ENCODE results near the gene FSD2.

DNA sequence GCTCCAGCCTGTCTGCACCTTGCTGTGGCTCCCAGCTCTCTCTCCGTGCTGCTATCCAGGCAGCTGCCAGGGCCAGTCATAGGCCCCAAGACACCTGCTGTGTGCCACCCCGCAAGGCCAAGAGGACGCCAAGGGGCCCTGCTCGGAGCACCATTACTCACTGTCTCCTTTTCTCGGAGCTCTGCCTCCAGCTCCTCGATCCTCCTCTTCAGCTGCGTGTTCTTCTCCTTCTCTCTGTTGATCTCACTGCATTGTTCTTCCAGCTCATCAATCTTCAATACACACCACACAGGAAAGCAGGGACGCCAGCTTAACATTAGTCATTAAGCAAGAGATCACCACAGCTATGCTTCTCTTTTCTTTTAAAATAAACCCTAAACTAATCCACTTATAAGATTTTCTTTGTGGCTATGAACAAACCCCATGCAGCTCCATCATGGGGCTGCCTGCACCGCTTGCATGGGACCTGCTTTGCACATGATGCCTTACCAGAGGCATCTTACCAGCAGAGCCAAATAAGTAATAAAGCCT lies 46.2 kb upstream of the FSD2 start:
- TF ChIP-seq, protein P1, sequence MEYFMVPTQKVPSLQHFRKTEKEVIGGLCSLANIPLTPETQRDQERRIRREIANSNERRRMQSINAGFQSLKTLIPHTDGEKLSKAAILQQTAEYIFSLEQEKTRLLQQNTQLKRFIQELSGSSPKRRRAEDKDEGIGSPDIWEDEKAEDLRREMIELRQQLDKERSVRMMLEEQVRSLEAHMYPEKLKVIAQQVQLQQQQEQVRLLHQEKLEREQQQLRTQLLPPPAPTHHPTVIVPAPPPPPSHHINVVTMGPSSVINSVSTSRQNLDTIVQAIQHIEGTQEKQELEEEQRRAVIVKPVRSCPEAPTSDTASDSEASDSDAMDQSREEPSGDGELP (CRISPR knock-in tag; IDR thresholded peaks at IDR 0.05; ENCODE audit: borderline replicate concordance) = no peak
- TF ChIP-seq, protein P2, sequence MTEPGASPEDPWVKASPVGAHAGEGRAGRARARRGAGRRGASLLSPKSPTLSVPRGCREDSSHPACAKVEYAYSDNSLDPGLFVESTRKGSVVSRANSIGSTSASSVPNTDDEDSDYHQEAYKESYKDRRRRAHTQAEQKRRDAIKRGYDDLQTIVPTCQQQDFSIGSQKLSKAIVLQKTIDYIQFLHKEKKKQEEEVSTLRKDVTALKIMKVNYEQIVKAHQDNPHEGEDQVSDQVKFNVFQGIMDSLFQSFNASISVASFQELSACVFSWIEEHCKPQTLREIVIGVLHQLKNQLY (CRISPR knock-in tag; conservative IDR thresholded peaks at IDR 0.05) = no peak
- TF ChIP-seq, protein P3, sequence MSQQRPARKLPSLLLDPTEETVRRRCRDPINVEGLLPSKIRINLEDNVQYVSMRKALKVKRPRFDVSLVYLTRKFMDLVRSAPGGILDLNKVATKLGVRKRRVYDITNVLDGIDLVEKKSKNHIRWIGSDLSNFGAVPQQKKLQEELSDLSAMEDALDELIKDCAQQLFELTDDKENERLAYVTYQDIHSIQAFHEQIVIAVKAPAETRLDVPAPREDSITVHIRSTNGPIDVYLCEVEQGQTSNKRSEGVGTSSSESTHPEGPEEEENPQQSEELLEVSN (IDR thresholded peaks at IDR 0.05; ENCODE audit: borderline replicate concordance in 1 of 2, extremely low read depth in 1 of 2, insufficient read depth in 1 of 2, insufficient read length in 1 of 2, low read depth in 1 of 2, low read length in 1 of 2, poor library complexity in 1 of 2, severe bottlenecking in 1 of 2) = no peak
- no peak for TF ChIP-seq CBFB (CRISPR knock-in tag; IDR thresholded peaks at IDR 0.05)
- TF ChIP-seq POLR2A (conservative IDR thresholded peaks at IDR 0.05) = no peak
- TF ChIP-seq, protein P4, sequence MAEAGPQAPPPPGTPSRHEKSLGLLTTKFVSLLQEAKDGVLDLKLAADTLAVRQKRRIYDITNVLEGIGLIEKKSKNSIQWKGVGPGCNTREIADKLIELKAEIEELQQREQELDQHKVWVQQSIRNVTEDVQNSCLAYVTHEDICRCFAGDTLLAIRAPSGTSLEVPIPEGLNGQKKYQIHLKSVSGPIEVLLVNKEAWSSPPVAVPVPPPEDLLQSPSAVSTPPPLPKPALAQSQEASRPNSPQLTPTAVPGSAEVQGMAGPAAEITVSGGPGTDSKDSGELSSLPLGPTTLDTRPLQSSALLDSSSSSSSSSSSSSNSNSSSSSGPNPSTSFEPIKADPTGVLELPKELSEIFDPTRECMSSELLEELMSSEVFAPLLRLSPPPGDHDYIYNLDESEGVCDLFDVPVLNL (CRISPR knock-in tag; IDR thresholded peaks at IDR 0.05; ENCODE audit: low read depth) = no peak
- TF ChIP-seq, protein P5, sequence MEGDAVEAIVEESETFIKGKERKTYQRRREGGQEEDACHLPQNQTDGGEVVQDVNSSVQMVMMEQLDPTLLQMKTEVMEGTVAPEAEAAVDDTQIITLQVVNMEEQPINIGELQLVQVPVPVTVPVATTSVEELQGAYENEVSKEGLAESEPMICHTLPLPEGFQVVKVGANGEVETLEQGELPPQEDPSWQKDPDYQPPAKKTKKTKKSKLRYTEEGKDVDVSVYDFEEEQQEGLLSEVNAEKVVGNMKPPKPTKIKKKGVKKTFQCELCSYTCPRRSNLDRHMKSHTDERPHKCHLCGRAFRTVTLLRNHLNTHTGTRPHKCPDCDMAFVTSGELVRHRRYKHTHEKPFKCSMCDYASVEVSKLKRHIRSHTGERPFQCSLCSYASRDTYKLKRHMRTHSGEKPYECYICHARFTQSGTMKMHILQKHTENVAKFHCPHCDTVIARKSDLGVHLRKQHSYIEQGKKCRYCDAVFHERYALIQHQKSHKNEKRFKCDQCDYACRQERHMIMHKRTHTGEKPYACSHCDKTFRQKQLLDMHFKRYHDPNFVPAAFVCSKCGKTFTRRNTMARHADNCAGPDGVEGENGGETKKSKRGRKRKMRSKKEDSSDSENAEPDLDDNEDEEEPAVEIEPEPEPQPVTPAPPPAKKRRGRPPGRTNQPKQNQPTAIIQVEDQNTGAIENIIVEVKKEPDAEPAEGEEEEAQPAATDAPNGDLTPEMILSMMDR (IDR thresholded peaks at IDR 0.05 in 2 of 3, conservative IDR thresholded peaks at IDR 0.05 in 1 of 3; ENCODE audit: insufficient read depth in 2 of 3, low read depth in 1 of 3, low read length in 3 of 3) = no peak
- no peak for TF ChIP-seq ZNF354B (CRISPR knock-in tag; IDR thresholded peaks at IDR 0.05)
- TF ChIP-seq, protein P6, sequence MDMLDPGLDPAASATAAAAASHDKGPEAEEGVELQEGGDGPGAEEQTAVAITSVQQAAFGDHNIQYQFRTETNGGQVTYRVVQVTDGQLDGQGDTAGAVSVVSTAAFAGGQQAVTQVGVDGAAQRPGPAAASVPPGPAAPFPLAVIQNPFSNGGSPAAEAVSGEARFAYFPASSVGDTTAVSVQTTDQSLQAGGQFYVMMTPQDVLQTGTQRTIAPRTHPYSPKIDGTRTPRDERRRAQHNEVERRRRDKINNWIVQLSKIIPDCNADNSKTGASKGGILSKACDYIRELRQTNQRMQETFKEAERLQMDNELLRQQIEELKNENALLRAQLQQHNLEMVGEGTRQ (CRISPR knock-in tag; IDR thresholded peaks at IDR 0.05) = no peak
- TF ChIP-seq EP300 (IDR thresholded peaks at IDR 0.05; ENCODE audit: low read length) = no peak
- TF ChIP-seq, protein P7, sequence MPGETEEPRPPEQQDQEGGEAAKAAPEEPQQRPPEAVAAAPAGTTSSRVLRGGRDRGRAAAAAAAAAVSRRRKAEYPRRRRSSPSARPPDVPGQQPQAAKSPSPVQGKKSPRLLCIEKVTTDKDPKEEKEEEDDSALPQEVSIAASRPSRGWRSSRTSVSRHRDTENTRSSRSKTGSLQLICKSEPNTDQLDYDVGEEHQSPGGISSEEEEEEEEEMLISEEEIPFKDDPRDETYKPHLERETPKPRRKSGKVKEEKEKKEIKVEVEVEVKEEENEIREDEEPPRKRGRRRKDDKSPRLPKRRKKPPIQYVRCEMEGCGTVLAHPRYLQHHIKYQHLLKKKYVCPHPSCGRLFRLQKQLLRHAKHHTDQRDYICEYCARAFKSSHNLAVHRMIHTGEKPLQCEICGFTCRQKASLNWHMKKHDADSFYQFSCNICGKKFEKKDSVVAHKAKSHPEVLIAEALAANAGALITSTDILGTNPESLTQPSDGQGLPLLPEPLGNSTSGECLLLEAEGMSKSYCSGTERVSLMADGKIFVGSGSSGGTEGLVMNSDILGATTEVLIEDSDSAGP (CRISPR knock-in tag; IDR thresholded peaks at IDR 0.05) = no peak
- TF ChIP-seq RBM17 (IDR thresholded peaks at IDR 0.05; ENCODE audit: borderline replicate concordance, low read depth, low read length) = no peak
